ENCODE results near the gene TAF4B. TPM values are rescaled to one million over a fixed set of nuclear protein-coding genes. Genes with fewer than 3 reads are reported as not detected.
"Not testable (repeated sequence)": the region's sequence is repeated elsewhere in the genome, so short reads cannot be mapped to it uniquely, and the experiment has no call there.

Gene TAF4B
- polyA plus RNA-seq, 1 of the 3 experiments (the other 2 are of a cell fraction) = 1.3 TPM

GRCh38 chr18:26233208-26233607 is 7.0 kb downstream of the TAF4B start (continued):
- TF ChIP-seq, protein P1, sequence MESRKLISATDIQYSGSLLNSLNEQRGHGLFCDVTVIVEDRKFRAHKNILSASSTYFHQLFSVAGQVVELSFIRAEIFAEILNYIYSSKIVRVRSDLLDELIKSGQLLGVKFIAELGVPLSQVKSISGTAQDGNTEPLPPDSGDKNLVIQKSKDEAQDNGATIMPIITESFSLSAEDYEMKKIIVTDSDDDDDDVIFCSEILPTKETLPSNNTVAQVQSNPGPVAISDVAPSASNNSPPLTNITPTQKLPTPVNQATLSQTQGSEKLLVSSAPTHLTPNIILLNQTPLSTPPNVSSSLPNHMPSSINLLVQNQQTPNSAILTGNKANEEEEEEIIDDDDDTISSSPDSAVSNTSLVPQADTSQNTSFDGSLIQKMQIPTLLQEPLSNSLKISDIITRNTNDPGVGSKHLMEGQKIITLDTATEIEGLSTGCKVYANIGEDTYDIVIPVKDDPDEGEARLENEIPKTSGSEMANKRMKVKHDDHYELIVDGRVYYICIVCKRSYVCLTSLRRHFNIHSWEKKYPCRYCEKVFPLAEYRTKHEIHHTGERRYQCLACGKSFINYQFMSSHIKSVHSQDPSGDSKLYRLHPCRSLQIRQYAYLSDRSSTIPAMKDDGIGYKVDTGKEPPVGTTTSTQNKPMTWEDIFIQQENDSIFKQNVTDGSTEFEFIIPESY (IDR thresholded peaks at IDR 0.05; ENCODE audit: borderline replicate concordance, low read depth) = no peak
- TF ChIP-seq FOXM1 (IDR thresholded peaks at IDR 0.05; ENCODE audit: low read depth) (no peak), SIN3A (IDR thresholded peaks at IDR 0.05; ENCODE audit: borderline replicate concordance, low read depth, low read length) (no peak), PBX3 (IDR thresholded peaks at IDR 0.05) (no peak), NFIC (IDR thresholded peaks at IDR 0.05; ENCODE audit: borderline replicate concordance) (no peak), ELF1 (IDR thresholded peaks at IDR 0.05) (no peak), POLR2AphosphoS5 (IDR thresholded peaks at IDR 0.05; ENCODE audit: low read depth, low read length) (no peak), TCF12 (IDR thresholded peaks at IDR 0.05) (no peak)
- TF ChIP-seq, protein P2, sequence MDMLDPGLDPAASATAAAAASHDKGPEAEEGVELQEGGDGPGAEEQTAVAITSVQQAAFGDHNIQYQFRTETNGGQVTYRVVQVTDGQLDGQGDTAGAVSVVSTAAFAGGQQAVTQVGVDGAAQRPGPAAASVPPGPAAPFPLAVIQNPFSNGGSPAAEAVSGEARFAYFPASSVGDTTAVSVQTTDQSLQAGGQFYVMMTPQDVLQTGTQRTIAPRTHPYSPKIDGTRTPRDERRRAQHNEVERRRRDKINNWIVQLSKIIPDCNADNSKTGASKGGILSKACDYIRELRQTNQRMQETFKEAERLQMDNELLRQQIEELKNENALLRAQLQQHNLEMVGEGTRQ (IDR thresholded peaks at IDR 0.05; ENCODE audit: borderline replicate concordance, low read depth, low read length) = no peak

DNA sequence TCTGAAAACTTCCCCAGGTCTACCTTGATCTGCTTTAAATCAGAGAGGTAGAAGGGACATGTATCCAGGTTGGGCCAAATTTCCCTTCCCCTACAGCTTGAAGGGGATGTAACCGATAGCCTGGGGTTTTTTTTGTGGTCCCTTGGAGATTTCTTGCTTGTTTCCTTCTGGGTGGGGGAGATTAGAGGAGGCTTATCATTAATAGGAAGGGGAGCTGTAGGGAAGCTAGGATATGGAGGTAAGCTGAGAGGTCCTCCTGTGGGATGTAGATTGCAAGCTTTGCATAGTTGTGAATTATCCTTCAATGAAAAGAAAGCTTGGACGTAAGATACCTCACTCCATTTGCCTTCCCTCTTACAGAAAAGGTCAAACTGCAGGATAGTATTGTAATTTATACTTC is 11.1 kb downstream of the TAF4B start:
- H3K9me3 ChIP-seq; H3K79me2 ChIP-seq (ENCODE audit: insufficient read depth); CTCF ChIA-PET; H4K20me1 ChIP-seq (ENCODE audit: insufficient read depth); H3K4me1 ChIP-seq (ENCODE audit: control insufficient read depth in 1 of 2, insufficient read depth in 2 of 2, low read depth in 1 of 2, low read length in 1 of 2); H3K27me3 ChIP-seq (ENCODE audit: insufficient read depth); DNase-seq; H3F3A ChIP-seq (replicated peaks; ENCODE audit: insufficient read depth); POLR2A ChIA-PET; H3K9me2 ChIP-seq; H3K27ac ChIP-seq (ENCODE audit: low read depth in 2 of 2, low read length in 1 of 2); H3K36me3 ChIP-seq (replicated peaks in 1 of 2; ENCODE audit: control insufficient read depth in 1 of 2, insufficient read depth in 2 of 2, low read length in 1 of 2); H2AFZ ChIP-seq (ENCODE audit: low read depth); H3K9ac ChIP-seq; H3K4me2 ChIP-seq; H3K4me3 ChIP-seq (ENCODE audit: low read depth in 2 of 2, low read length in 1 of 2): not testable (repeated sequence)
- 85% methylated on average over 2 of the region's 2 CpGs for WGBS (ENCODE audit: low lambda C conversion rate)

GRCh38 chr18:26238718-26239117 is 12.5 kb downstream of the TAF4B start:
- POLR2A ChIA-PET; H3K27ac ChIP-seq (ENCODE audit: low read depth in 2 of 2, low read length in 1 of 2); H3K9me3 ChIP-seq; H3F3A ChIP-seq (replicated peaks; ENCODE audit: insufficient read depth); H3K9me2 ChIP-seq; H3K9ac ChIP-seq; H3K36me3 ChIP-seq (replicated peaks in 1 of 2; ENCODE audit: control insufficient read depth in 1 of 2, insufficient read depth in 2 of 2, low read length in 1 of 2); H3K79me2 ChIP-seq (ENCODE audit: insufficient read depth); H4K20me1 ChIP-seq (ENCODE audit: insufficient read depth); H3K4me1 ChIP-seq (ENCODE audit: control insufficient read depth in 1 of 2, insufficient read depth in 2 of 2, low read depth in 1 of 2, low read length in 1 of 2); CTCF ChIA-PET; DNase-seq; H2AFZ ChIP-seq (ENCODE audit: low read depth); H3K27me3 ChIP-seq (ENCODE audit: insufficient read depth); H3K4me3 ChIP-seq (ENCODE audit: low read depth in 2 of 2, low read length in 1 of 2); H3K4me2 ChIP-seq: not testable (repeated sequence)
- WGBS (ENCODE audit: low lambda C conversion rate) = 75% methylated on average over 4 of the region's 4 CpGs

DNA sequence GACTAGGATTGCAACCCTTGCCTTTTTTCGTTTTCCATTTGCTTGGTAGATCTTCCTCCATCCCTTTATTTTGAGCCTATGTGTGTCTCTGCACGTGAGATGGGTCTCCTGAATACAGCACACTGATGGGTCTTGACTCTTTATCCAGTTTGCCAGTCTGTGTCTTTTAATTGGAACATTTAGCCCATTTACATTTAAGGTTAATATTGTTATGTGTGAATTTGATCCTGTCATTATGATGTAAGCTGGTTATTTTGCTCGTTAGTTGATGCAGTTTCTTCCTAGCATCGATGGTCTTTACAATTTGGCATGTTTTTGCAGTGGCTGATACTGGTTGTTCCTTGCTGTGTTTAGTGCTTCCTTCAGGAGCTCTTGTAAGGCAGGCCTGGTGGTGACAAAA is 16.1 kb downstream of the TAF4B start:
- DNase-seq; H3K4me2 ChIP-seq; H3K27ac ChIP-seq (ENCODE audit: low read depth in 2 of 2, low read length in 1 of 2); POLR2A ChIA-PET; H3K36me3 ChIP-seq (replicated peaks in 1 of 2; ENCODE audit: control insufficient read depth in 1 of 2, insufficient read depth in 2 of 2, low read length in 1 of 2); H3K9me2 ChIP-seq; H3K9ac ChIP-seq; H3K9me3 ChIP-seq; H3K4me1 ChIP-seq (ENCODE audit: control insufficient read depth in 1 of 2, insufficient read depth in 2 of 2, low read depth in 1 of 2, low read length in 1 of 2); H4K20me1 ChIP-seq (ENCODE audit: insufficient read depth); H3F3A ChIP-seq (replicated peaks; ENCODE audit: insufficient read depth); H3K27me3 ChIP-seq (ENCODE audit: insufficient read depth); H3K79me2 ChIP-seq (ENCODE audit: insufficient read depth); CTCF ChIA-PET; H2AFZ ChIP-seq (ENCODE audit: low read depth); H3K4me3 ChIP-seq (ENCODE audit: low read depth in 2 of 2, low read length in 1 of 2): not testable (repeated sequence)
- WGBS (ENCODE audit: low lambda C conversion rate) = 42% methylated on average over 4 of the region's 4 CpGs

DNA sequence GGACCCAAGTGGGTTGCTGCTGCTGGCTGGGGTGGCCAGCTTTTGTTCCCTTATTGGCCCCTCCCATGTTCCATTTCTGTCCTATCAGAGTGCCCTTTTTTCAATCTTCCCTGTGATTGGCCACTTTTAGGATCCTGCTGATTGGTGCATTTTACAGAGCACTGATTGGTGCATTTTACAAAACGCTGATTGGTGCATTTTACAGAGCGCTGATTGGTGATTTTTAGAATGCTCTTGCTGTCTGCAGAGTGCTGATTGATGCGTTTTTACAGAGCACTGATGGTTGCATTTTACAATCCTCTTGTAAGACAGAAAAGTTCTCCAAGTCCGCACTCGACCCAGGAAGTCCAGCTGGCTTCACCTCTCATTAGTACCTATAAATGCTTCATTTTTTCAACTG is 19.2 kb downstream of the TAF4B start:
- H3K9me3 ChIP-seq; H4K20me1 ChIP-seq (ENCODE audit: insufficient read depth); H3K36me3 ChIP-seq (replicated peaks in 1 of 2; ENCODE audit: control insufficient read depth in 1 of 2, insufficient read depth in 2 of 2, low read length in 1 of 2); H3K79me2 ChIP-seq (ENCODE audit: insufficient read depth); H3K4me3 ChIP-seq (ENCODE audit: low read depth in 2 of 2, low read length in 1 of 2); H3K27me3 ChIP-seq (ENCODE audit: insufficient read depth); H3K4me2 ChIP-seq; H2AFZ ChIP-seq (ENCODE audit: low read depth); POLR2A ChIA-PET; DNase-seq; H3K4me1 ChIP-seq (ENCODE audit: control insufficient read depth in 1 of 2, insufficient read depth in 2 of 2, low read depth in 1 of 2, low read length in 1 of 2); H3K27ac ChIP-seq (ENCODE audit: low read depth in 2 of 2, low read length in 1 of 2); H3F3A ChIP-seq (replicated peaks; ENCODE audit: insufficient read depth); H3K9ac ChIP-seq; H3K9me2 ChIP-seq; CTCF ChIA-PET: not testable (repeated sequence)
- 90% methylated on average over 5 of the region's 5 CpGs for WGBS (ENCODE audit: low lambda C conversion rate)

All from SK-N-SH (cell line).